ENCODE measurements around the gene ARMC9. TPM values are rescaled to one million over a fixed set of nuclear protein-coding genes. Genes with fewer than 3 reads are reported as not detected.
"Not testable (repeated sequence)": the region's sequence is repeated elsewhere in the genome, so short reads cannot be mapped to it uniquely, and the experiment has no call there.

The ARMC9 gene
- total RNA-seq, 6 donors from 2014 or later, result 26.7 to 145 (median 61.0) TPM

- no peaks in the 10 kb centered on the region for H3K27me3 ChIP-seq
- no peaks in the 10 kb centered on the region for H3K9me3 ChIP-seq
- TF ChIP-seq POLR2AphosphoS5 (IDR thresholded peaks at IDR 0.05) (no peak), CTCF (IDR thresholded peaks at IDR 0.05) (no peak), POLR2A (IDR thresholded peaks at IDR 0.05) (no peak), EP300 (IDR thresholded peaks at IDR 0.05) (no peak)
- DNase-seq (no peak), ATAC-seq (ENCODE audit: low FRiP score in 2 of 2) (no peak)
- no peak overlapping the region for H3K27ac ChIP-seq
- H3K4me3 ChIP-seq, result no peak overlapping the region
- no peaks in the 10 kb centered on the region for H3K36me3 ChIP-seq
- WGBS, 2 donors, result 85 to 88% methylated on average over 5 of the region's 5 CpGs
- H3K4me1 ChIP-seq, result peaks cover 7 to 21% (median 16%) of the 10 kb centered on the region in 4 donors
These were observed 1.8 kb upstream of the ARMC9 start for GRCh38 chr2:231196592-231196991.

DNA sequence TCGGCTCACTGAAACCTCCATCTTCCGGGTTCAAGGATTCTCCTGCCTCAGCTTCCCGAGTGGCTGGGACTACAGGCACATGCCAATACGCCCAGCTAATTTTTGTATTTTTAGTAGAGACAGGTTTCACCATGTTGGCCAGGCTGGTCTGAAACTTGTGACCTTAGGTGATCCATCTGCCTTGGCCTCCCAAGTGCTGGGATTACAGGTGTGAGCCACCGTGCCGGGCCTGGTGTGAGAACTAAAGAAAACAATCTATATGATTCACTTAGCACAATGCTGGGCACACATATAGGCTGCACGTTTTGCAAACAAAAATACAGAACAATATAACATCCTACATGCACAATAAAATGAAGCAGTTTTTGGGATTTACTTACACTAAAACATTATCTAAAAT lies 1.2 kb upstream of the ARMC9 start:
- not testable (repeated sequence) for H3K36me3 ChIP-seq; H3K27me3 ChIP-seq; H3K4me3 ChIP-seq; ATAC-seq (ENCODE audit: low FRiP score in 2 of 2); H3K27ac ChIP-seq; DNase-seq; H3K9me3 ChIP-seq
- 92 to 94% methylated on average over 7 of the region's 7 CpGs for WGBS, 2 donors
- H3K4me1 ChIP-seq, result peaks cover 7 to 18% (median 15%) of the 10 kb centered on the region in 4 donors

GRCh38 chr2:231197706-231198290 lies 633 bp upstream of the ARMC9 start:
- DNase-seq, result no peak
- TF ChIP-seq CTCF (IDR thresholded peaks at IDR 0.05), result no peak
- no peak for TF ChIP-seq POLR2A (IDR thresholded peaks at IDR 0.05)
- no peak for TF ChIP-seq EP300 (IDR thresholded peaks at IDR 0.05)
- no peak for TF ChIP-seq POLR2AphosphoS5 (IDR thresholded peaks at IDR 0.05)
- H3K9me3 ChIP-seq, result no peaks in the 10 kb centered on the region
- H3K4me1 ChIP-seq, result peaks cover 7 to 18% (median 15%) of the 10 kb centered on the region in 4 donors
- 27 to 32% methylated on average over 11 of the region's 11 CpGs for WGBS, 2 donors
- H3K27ac ChIP-seq, result peak overlapping the region; percentile 13 to 50 (median 36)
- H3K4me3 ChIP-seq, result peak overlapping the region; percentile 51 to 98 (median 88)
- no peak for ATAC-seq (ENCODE audit: low FRiP score in 2 of 2)
- no peaks in the 10 kb centered on the region for H3K27me3 ChIP-seq
- H3K36me3 ChIP-seq, result no peaks in the 10 kb centered on the region

DNA sequence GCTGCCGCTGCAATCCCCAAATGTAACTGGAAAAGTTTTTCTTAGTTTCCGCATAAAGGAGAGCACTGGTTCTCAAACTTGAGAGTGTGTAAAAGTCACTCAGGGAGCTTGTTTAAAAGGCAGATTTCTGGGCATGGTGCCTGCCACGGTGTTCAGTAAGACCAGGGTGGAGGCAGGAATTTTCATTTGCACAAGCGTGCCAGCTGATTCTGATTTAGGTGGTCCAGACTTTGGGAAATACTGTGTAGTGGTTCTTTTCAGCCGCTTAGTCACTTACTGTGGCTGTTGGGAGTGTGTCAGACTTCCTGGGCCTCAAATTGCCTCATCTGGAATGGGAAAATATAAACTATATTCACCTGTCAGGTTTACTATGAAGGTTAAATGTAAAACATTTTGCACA lies 788 bp downstream of the ARMC9 start:
- H3K27me3 ChIP-seq, result no peaks in the 10 kb centered on the region
- peak overlapping the region in 1 of 4 donors; percentile 50 for H3K27ac ChIP-seq
- peak overlapping the region in 3 of 4 donors; percentile 87 to 98 (median 89) for H3K4me3 ChIP-seq
- no peak for ATAC-seq (ENCODE audit: low FRiP score in 2 of 2)
- peaks cover 7 to 18% (median 15%) of the 10 kb centered on the region in 4 donors for H3K4me1 ChIP-seq
- peak in 1 of 2 donors; percentile 56 for DNase-seq
- TF ChIP-seq POLR2A (IDR thresholded peaks at IDR 0.05), result no peak
- no peak for TF ChIP-seq POLR2AphosphoS5 (IDR thresholded peaks at IDR 0.05)
- no peak for TF ChIP-seq CTCF (IDR thresholded peaks at IDR 0.05)
- TF ChIP-seq EP300 (IDR thresholded peaks at IDR 0.05), result no peak
- H3K36me3 ChIP-seq, result no peaks in the 10 kb centered on the region
- H3K9me3 ChIP-seq, result no peaks in the 10 kb centered on the region
- WGBS, 2 donors, result 34 to 41% methylated on average over 5 of the region's 5 CpGs

- Histone ChIP-seq H3K36me3 (no peaks in the 10 kb centered on the region), H3K4me3 (no peak overlapping the region), H3K27me3 (no peaks in the 10 kb centered on the region), H3K27ac (no peak overlapping the region), H3K9me3 (no peaks in the 10 kb centered on the region), H3K4me1 (peaks cover 7 to 18% (median 15%) of the 10 kb centered on the region in 4 donors)
- WGBS, 2 donors, result 74 to 87% methylated on average over 3 of the region's 3 CpGs
- no peak for ATAC-seq (ENCODE audit: low FRiP score in 2 of 2)
- DNase-seq, result no peak
- no peak for TF ChIP-seq CTCF (IDR thresholded peaks at IDR 0.05)
- TF ChIP-seq POLR2AphosphoS5 (IDR thresholded peaks at IDR 0.05), result no peak
- no peak for TF ChIP-seq POLR2A (IDR thresholded peaks at IDR 0.05)
- TF ChIP-seq EP300 (IDR thresholded peaks at IDR 0.05), result no peak
These were observed 2.5 kb downstream of the ARMC9 start for GRCh38 chr2:231200805-231201474.

Measured in upper lobe of left lung (tissue), 6 donors.